GM12878 (cell line): ENCODE data around the gene CLSTN2. TPM values are rescaled to one million over a fixed set of nuclear protein-coding genes. Genes with fewer than 3 reads are reported as not detected.

Experiments
- ATAC-seq: fragments of 200-7000 bp; cut with Tn5 transposase; 3 replicates; pipeline ENCODE4 v1.9.1; 2020; ENCODE audit warnings: mild to moderate bottlenecking, moderate library complexity
- BruUV-seq: library from RNA; stranded (reverse); fragments of 400-500 nt; replicated peaks from 2 replicates; lab custom pipeline; 2021; lab: Mats Ljungman, UMichigan
- CTCF ChIA-PET: fragments of 300-600 bp; sonication (Branson Sonifier 250); formaldehyde crosslinking; extraction: SDS; loops from one replicate; lab custom pipeline; 2021; ENCODE audit warnings: inconsistent platforms; lab: Yijun Ruan, JAX
- POLR2A ChIA-PET: fragments of 350-600 bp; formaldehyde crosslinking; extraction: SDS; loops from one replicate; lab custom pipeline; 2021; ENCODE audit warnings: inconsistent platforms; lab: Charles Lee
- RAD21 ChIA-PET: fragments of 300-600 bp; sonication (Branson Sonifier 250); formaldehyde crosslinking; loops from one replicate; lab custom pipeline; 2023; ENCODE audit warnings: antibody characterized with exemption; ENCODE audit not compliant: unreplicated experiment; lab: Charles Lee
- SMC1A ChIA-PET: fragments of 300-600 bp; sonication (Branson Sonifier 250); formaldehyde crosslinking; loops from one replicate; lab custom pipeline; 2023; ENCODE audit not compliant: unreplicated experiment, uncharacterized antibody; lab: Charles Lee
- DNase-seq: peaks from one replicate; pipeline ENCODE4 v3.0.0-alpha.2; 2011; ENCODE audit warnings: low read depth, low spot score
- FAIRE-seq: peaks from 3 replicates; lab custom pipeline; 2011; peaks lifted over from hg19 to GRCh38; lab: Jason Lieb, UNC
- H2AFZ ChIP-seq: 2 replicates; pipeline ENCODE4 v1.6.0; 2011; ENCODE audit warnings: low read depth, low read length, control low read depth; ENCODE audit not compliant: control insufficient read depth
- H3K27ac ChIP-seq: 2 replicates; pipeline ENCODE4 v1.5.1; 2011; ENCODE audit warnings: control low read depth; ENCODE audit not compliant: control insufficient read depth, insufficient read depth
- H3K27me3 ChIP-seq, 2 experiments: replicated peaks in 1 of 2; 2 replicates each; pipeline versions ENCODE4 v1.6.0 to v1.6.1; 2011; ENCODE audit warnings: low read length in 1 of 2; ENCODE audit not compliant: control insufficient read depth in 2 of 2, insufficient read depth in 2 of 2
- H3K36me3 ChIP-seq, 2 experiments: 2 replicates each; pipeline ENCODE4 v1.5.1; 2011; ENCODE audit warnings: low read length in 1 of 2; ENCODE audit not compliant: control insufficient read depth in 2 of 2, insufficient read depth in 2 of 2
- H3K4me1 ChIP-seq: 2 replicates; pipeline ENCODE4 v1.6.1; 2011; ENCODE audit warnings: mild to moderate bottlenecking, low read length, moderate library complexity, mixed read lengths; ENCODE audit not compliant: control insufficient read depth, insufficient read depth
- H3K4me2 ChIP-seq: 2 replicates; pipeline ENCODE4 v1.6.0; 2011; ENCODE audit warnings: control low read depth; ENCODE audit not compliant: control insufficient read depth, insufficient read depth
- H3K4me3 ChIP-seq: fragments of 200-600 bp; sonication (generic); 2 replicates; pipeline ENCODE4 v1.5.1; 2016
- H3K79me2 ChIP-seq: 2 replicates; pipeline ENCODE4 v1.6.0; 2011; ENCODE audit warnings: low read length; ENCODE audit not compliant: control insufficient read depth, insufficient read depth
- H3K9ac ChIP-seq: 2 replicates; pipeline ENCODE4 v1.8.0; 2011; ENCODE audit warnings: low read length, control low read depth, mixed read lengths; ENCODE audit not compliant: control insufficient read depth, insufficient read depth
- H3K9me3 ChIP-seq: replicated peaks from 3 replicates; pipeline ENCODE4 v1.5.1; 2011; ENCODE audit warnings: mild to moderate bottlenecking, low read length; ENCODE audit not compliant: control insufficient read depth, insufficient read depth
- H4K20me1 ChIP-seq: 2 replicates; pipeline ENCODE4 v1.6.0; 2011; ENCODE audit not compliant: control insufficient read depth, insufficient read depth
- ASH2L ChIP-seq: fragments of 300-600, 200-600 bp; sonication (generic); IDR thresholded peaks from 2 replicates; pipeline ENCODE4 v1.6.1; 2017; ENCODE audit warnings: low read depth, mild to moderate bottlenecking, borderline replicate concordance
- BACH1 ChIP-seq: fragments of 450-650 bp; IDR thresholded peaks from 2 replicates; pipeline ENCODE4 v1.6.1; 2017; ENCODE audit warnings: mild to moderate bottlenecking, borderline replicate concordance
- CEBPB ChIP-seq, 2 experiments: fragments of 150-350 bp in 1 of 2; IDR thresholded peaks; 2 replicates each; pipeline ENCODE4 v1.6.1; 2012 to 2014; ENCODE audit warnings: low read depth in 2 of 2, low read length in 2 of 2, borderline replicate concordance in 1 of 2, inconsistent platforms in 1 of 2
- MXI1 ChIP-seq: fragments of 150-350 bp; IDR thresholded peaks from 2 replicates; pipeline ENCODE4 v1.6.1; 2011; ENCODE audit warnings: low read depth, mild to moderate bottlenecking, inconsistent platforms, low read length, improper control_type of control experiment
- NFXL1 ChIP-seq: fragments of 450-650 bp; IDR thresholded peaks from 2 replicates; pipeline ENCODE4 v1.6.1; 2017; ENCODE audit warnings: antibody characterized with exemption, mild to moderate bottlenecking, borderline replicate concordance
- SREBF2 ChIP-seq: IDR thresholded peaks from 2 replicates; pipeline ENCODE4 v1.6.1; 2012; ENCODE audit warnings: mild to moderate bottlenecking, low read length
- SUZ12 ChIP-seq: fragments of 200-600 bp; sonication (generic); IDR thresholded peaks from one replicate; pipeline ENCODE4 v1.6.1; 2018; ENCODE audit warnings: antibody characterized with exemption, mild to moderate bottlenecking; ENCODE audit not compliant: unreplicated experiment
- TCF12 ChIP-seq: IDR thresholded peaks from 2 replicates; pipeline ENCODE4 v1.6.1; 2011; ENCODE audit warnings: low read depth, mild to moderate bottlenecking, low read length
- WGBS: methylation state at CpG from one replicate; pipeline ENCODE4 v1.1.6; 2016; ENCODE audit warnings: low lambda C conversion rate; ENCODE audit not compliant: insufficient replicate concordance, insufficient coverage; ENCODE audit errors: missing lambda C conversion rate; 5-methylcytosine and 5-hydroxymethylcytosine counted together
- in situ Hi-C: fragments of 300-500 bp; cut with MboI; formaldehyde crosslinking; loops from 9 replicates; pipeline ENCODE4 v1.14.3; 2018; ENCODE audit warnings: mixed read lengths
- intact Hi-C: fragments of 100-400 bp; cut with micrococcal nuclease; formaldehyde crosslinking; loops from one replicate; pipeline ENCODE4 v1.14.2; 2022; ENCODE audit not compliant: unreplicated experiment
- polyA plus RNA-seq, 11 experiments: library from polyadenylated mRNA; depleted of rRNA in 4 of 11; unstranded in 6 of 11; stranded (reverse) in 5 of 11; fragments of >200 nt; fragmentation: Nextera tagmentation in 4 of 11; fragmentation: Illumina TruSeq in 1 of 11; extraction: Ambion mirVana in 4 of 11; extraction: Trizol in 1 of 11; gene quantifications; 1 replicate in 1 of 11; 2 replicates in 10 of 11; pipeline versions ENCODE4 v1.2.1 to v1.2.3, GENCODE V29; 2011 to 2016; ENCODE audit warnings: inconsistent platforms in 2 of 11, missing spikeins in 2 of 11, low read depth in 1 of 11
- total RNA-seq, 4 experiments: library from RNA; depleted of rRNA in 3 of 4; stranded (reverse); fragments of >200 nt in 3 of 4; fragmentation: Illumina TruSeq in 1 of 4; extraction: Trizol in 1 of 4; gene quantifications; 2 replicates each; pipeline versions ENCODE4 v1.2.1 to v1.2.3, GENCODE V29; 2013 to 2021
- TF ChIP-seq, protein P1 (sequence below): fragments of 450-650 bp; IDR thresholded peaks from 2 replicates; pipeline ENCODE4 v1.6.1; 2017; ENCODE audit warnings: mild to moderate bottlenecking

Gene CLSTN2
- total and polyA plus RNA-seq, 10 of the 15 experiments (the other 5 are each of a cell fraction or from before 2014, with no cell fraction given) = under 0.01 to 0.10 (median under 0.01) TPM; not detected in 5

- TF ChIP-seq NFXL1 (no peak), ASH2L (no peak)
Measured at GRCh38 chr3:140152851-140153639, 218.1 kb downstream of the CLSTN2 start (continued).

GRCh38 chr3:140153736-140154135, 218.8 kb downstream of the CLSTN2 start:
- Histone ChIP-seq H3K9me3 (peaks cover 5% of the 10 kb centered on the region; the same call in 2 of the 3 replicates), H3K27ac (no peak overlapping the region), H3K36me3 (no peaks in the 10 kb centered on the region), H3K4me3 (no peak overlapping the region), H4K20me1 (no peaks in the 10 kb centered on the region), H3K4me2 (no peak overlapping the region), H2AFZ (no peak overlapping the region; the same call in 1 of the 2 replicates), H3K4me1 (0 out of 2 replicates have a peak, but pooled peaks cover 11% of the 10 kb centered on the region), H3K9ac (no peak overlapping the region), H3K79me2 (no peaks in the 10 kb centered on the region), H3K27me3 (no peaks in the 10 kb centered on the region)
- POLR2A ChIA-PET = interaction anchor here (0.9 to 1.8 kb wide), 2 partner anchors 16 to 25 kb away, joined by 3 to 5 read pairs; no protein-coding TSS in a partner anchor
- DNase-seq (no peak), FAIRE-seq (no peak), ATAC-seq (no peak)
- BruUV-seq = no TSS peak
- 43% methylated on average over 1 of the region's 1 CpG for WGBS
- SMC1A ChIA-PET = interaction anchor here (0.7 to 2.3 kb wide), 8 partner anchors 10 to 717 kb away, joined by 3 to 24 read pairs (median 3); no protein-coding TSS in a partner anchor
- in situ Hi-C loops (no loop called here), intact Hi-C loops (no loop called here)
- RAD21 ChIA-PET = interaction anchor here (0.7 to 1.2 kb wide), 2 partner anchors 17 to 25 kb away, joined by 3 to 5 read pairs; no protein-coding TSS in a partner anchor
- TF ChIP-seq SUZ12 (no peak), MXI1 (no peak), CEBPB (IDR thresholded peaks at IDR 0.05; ENCODE audit: borderline replicate concordance in 1 of 2, low read depth in 2 of 2, low read length in 2 of 2) (no peak), SREBF2 (no peak), BACH1 (no peak), TCF12 (no peak)
- TF ChIP-seq, protein P1, sequence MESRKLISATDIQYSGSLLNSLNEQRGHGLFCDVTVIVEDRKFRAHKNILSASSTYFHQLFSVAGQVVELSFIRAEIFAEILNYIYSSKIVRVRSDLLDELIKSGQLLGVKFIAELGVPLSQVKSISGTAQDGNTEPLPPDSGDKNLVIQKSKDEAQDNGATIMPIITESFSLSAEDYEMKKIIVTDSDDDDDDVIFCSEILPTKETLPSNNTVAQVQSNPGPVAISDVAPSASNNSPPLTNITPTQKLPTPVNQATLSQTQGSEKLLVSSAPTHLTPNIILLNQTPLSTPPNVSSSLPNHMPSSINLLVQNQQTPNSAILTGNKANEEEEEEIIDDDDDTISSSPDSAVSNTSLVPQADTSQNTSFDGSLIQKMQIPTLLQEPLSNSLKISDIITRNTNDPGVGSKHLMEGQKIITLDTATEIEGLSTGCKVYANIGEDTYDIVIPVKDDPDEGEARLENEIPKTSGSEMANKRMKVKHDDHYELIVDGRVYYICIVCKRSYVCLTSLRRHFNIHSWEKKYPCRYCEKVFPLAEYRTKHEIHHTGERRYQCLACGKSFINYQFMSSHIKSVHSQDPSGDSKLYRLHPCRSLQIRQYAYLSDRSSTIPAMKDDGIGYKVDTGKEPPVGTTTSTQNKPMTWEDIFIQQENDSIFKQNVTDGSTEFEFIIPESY = no peak
- CTCF ChIA-PET = interaction anchor here (0.7 to 2.0 kb wide), 5 partner anchors 16 to 65 kb away, joined by 3 to 11 read pairs (median 4); no protein-coding TSS in a partner anchor
